GM12872 (cell line): Measurements from ENCODE around the gene HIPK1.

Source experiments
- CTCF ChIP-seq: IDR thresholded peaks from 3 replicates; pipeline ENCODE4 v1.5.1; 2011; ENCODE audit warnings: low read depth, mild to moderate bottlenecking, low read length, moderate library complexity; ENCODE audit not compliant: insufficient read depth

HIPK1 gene

GRCh38 chr1:114008993-114009392, 79.9 kb downstream of the HIPK1 start:
- no peak for TF ChIP-seq CTCF

- TF ChIP-seq CTCF, result no peak
Observed at GRCh38 chr1:114009393-114009792, 80.3 kb downstream of the HIPK1 start.

GRCh38 chr1:114010433-114011184, 81.5 kb downstream of the HIPK1 start:
- no peak for TF ChIP-seq CTCF

GRCh38 chr1:114011796-114012195, 82.7 kb downstream of the HIPK1 start:
- TF ChIP-seq CTCF, result no peak

GRCh38 chr1:114015075-114015474, 86.0 kb downstream of the HIPK1 start:
- TF ChIP-seq CTCF, result no peak

- TF ChIP-seq CTCF, result no peak
Observed at GRCh38 chr1:114021665-114022099, 92.6 kb downstream of the HIPK1 start.

GRCh38 chr1:114022877-114023276, 93.8 kb downstream of the HIPK1 start:
- no peak for TF ChIP-seq CTCF
